Measurements from ENCODE around the gene DALRD3.

DALRD3 gene

DNA sequence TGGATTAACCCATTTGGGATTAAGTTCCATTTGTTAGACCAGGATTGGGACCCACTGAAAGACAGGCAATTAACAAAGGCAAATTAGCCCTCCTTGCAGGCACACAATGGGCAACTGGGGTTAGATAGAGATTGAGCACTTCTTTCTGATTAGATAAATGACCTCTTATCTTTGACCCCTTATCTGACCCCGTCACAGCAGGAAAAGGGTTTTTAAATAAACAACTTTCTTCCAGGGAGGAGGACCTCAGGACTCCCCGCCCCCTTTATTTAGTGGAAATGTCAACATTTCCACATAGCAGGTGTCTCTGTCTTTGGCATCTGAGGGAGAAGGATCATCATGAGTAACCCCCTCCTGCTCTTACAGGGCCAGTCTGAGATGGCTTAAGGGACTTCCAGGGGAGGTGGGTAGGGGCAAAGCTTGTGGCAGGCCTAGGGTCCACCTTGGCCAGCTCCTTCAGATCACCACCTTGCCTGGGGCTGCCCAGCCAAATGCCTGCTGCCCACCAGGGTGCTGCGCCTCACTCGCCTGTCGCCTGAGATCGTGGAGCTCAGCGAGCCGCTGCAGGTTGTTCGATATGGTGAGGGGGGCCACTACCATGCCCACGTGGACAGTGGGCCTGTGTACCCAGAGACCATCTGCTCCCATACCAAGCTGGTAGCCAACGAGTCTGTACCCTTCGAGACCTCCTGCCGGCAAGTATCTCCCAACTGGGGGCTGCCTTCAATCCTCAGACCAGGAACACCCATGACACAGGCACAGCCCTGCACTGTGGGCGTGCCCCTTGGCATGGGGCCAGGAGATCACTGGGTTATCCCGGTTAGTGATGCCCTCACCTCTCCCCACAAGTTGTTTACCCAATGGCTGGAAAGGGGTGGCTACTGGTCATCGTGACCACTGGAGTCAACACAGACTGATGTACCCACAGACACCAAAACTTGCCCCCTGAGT, 13.8 kb downstream of the DALRD3 start:
- no peak for DNase-seq

DNA sequence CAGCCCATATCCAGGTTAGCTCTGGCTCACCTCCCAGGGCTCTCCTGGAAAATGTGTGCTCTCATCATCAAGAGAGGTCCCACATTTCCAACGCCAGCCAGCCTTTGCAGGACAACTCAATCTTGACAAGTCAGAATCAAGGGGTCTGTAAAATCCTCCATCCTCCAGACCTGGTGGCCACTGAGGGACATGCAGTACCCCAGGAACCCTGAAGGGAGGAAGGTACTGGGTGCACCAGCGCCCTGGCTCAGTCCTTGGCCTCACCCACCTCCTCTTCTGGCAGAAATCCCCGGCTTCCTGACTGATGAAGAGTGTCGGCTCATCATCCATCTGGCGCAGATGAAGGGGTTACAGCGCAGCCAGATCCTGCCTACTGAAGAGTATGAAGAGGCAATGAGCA, 17.2 kb downstream of the DALRD3 start:
- no peak for DNase-seq

DNA sequence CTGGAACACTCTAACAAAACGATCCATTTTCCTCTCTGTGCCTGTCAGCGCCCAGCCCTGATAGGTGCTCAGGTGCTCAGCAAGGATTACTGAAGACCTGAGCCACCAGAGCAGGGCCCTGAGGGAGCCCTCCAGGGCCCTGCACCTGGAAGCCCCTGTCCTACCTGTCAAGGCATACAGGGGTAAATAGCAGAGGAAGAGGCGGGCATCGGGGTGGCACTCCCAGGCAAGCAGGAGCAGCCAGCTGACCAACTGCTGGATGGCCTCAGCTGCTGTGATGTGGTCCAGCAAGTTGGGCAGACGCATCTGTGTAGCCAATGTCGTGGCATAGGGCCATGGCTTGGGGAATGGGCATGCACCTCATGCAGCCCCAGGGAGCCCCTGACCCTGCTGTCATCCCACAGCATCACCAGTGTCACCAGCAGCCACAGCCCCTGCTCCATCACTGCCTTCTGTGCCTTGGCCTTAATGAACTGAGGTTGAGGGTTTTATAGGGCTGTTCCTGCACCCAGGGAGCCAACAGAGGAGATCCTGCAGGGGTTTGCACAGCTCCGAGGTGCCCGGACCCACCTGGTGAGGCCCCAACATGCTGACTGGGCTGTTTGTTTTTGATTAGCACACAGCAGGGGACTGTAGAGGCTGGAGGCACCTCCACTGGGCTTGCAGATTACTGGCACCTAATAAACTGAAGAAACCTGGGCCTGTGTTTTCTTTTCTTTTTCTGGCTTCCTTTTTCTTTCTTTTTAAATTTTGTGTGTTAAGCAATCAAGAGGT, 19.1 kb downstream of the DALRD3 start:
- no peak for DNase-seq

DNA sequence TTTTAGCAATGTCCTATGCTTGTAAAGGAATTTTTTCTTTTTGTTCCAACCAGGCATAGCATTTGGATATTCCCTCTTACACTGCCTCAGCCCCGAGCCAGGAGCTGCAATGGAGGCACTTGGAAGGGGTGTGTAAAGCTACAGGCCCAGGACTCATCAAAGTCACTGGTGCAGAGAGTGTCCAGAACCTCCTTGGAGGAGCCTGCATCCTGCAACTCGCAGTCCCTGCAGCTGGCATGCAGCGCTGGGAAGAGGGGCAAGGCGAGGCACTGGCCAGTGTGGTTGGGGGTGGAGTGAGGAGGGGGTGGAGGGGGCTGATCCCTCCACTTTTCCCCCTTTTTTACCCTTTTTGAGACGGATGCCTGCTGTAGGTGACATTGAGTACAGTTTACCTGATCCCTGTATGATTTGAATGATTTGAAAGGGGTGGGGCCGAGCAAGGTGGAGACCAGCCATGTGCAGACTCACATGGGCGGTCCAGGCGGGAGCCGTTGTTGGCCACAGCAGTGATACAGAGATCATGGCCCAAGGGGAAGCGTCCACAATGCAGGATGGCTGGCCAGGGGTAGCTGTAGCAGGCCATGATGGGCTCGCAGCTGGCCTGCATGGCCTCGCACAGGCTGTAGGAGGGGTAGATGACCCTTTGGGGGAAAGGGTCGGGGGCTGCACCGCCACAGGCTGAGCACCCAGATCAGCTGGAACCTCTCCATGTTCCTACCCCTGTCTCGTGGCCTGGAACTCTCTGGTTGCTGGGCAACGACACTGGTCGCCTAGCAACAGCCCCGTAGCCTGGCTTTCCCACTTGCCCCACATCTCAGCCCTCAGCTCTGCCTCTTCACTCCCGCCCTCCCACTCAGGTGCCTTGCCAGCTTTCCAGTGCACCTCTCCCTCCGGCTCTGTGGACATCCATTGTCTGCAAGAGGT, 20.4 kb downstream of the DALRD3 start:
- DNase-seq: no peak

DNA sequence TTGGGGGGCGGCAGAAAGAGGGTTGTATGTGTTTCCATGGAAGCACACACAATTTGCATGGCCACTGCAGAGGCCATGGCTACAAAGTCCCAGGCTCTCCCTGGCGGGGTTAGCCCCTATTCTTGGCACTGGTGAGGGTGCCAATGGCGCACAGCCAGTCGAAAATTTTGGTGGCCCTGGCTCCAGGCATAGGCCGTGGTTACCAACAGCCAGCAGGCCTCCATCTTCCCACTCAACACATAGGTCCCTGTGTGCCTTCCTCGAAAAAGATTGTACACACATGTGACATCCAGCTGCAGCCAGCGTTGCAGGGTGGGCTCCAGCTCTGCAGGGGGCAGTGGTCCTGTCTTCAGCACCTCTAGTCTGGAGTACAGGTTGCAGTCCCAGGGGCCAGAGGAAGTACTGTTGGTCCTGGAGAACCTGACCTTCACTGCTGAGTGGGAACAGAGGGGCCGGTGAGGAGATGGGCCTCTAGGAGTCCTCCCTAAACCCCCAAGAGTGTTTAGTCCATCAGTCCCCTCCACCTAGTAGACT, 21.2 kb downstream of the DALRD3 start:
- no peak for DNase-seq

DNA sequence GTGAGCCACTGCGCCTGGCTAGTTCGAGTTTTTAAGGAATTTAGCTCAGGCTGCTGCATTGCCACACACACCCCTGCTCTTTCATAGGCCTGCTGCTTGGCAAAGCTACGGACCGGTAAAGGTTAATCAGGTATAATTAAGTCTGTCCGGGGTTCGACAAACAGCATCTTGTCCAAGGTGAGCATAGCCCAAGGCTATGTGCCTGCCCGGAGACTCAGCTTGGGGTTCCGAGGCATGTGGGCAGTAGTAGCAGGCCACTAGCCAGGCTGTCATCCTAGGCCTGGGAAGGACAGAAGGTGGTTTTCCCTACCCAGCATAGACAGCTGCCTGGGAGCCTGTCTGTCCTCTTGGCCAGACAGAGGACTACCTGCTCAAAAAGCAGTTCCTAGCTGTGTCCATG, 21.7 kb downstream of the DALRD3 start:
- DNase-seq: no peak

DNA sequence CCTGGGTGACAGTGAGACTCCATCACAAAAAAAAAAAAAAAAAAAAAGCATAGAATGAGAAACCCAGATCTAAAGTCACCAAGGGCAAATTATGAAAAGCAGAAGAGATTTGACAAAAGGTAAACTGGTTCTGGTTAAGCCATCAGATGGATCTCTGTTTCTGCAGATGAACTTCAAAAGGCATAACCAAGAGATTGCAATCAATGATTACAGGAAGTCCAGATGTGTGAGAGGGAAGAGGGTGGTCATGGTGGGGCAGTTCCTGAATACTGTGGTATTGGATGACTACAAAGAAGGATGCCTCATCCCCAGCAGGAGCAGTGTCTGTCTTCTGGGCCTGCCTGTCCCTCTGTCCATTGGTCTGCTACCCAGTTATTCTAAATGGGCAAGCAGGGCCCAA, 24.5 kb downstream of the DALRD3 start:
- no peak for DNase-seq

DNA sequence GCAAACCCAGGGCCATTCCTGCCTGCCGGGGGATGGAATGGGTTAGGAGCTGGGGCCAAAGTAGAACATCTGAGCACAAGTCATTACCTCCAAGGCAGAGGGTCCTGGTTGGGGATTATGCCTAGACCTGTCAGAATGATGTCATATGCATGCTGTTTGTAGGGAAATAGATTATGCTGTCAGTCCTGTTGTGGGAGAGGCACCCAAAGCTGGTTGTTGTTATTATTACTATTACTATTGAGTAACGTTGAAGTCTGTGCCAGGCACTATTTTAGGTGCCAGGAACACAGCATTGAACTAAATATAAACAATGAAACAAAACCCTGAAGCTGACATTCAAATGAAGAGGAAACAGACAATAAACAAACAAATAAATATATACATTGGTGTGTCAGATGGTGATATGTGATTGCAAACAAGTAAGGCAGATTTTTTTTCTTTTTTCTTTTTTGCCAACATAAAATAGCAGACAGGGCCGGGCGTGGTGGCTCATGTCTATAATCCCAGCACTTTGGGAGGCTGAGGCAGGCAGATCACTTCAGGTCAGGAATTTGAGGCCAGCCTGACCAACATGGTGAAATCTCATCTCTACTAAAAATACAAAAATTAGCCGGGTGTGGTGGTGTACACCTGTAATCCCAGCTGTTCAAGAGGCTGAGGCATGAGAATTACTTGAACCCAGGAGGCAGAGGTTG, 26.4 kb downstream of the DALRD3 start:
- no peak for DNase-seq

DNA sequence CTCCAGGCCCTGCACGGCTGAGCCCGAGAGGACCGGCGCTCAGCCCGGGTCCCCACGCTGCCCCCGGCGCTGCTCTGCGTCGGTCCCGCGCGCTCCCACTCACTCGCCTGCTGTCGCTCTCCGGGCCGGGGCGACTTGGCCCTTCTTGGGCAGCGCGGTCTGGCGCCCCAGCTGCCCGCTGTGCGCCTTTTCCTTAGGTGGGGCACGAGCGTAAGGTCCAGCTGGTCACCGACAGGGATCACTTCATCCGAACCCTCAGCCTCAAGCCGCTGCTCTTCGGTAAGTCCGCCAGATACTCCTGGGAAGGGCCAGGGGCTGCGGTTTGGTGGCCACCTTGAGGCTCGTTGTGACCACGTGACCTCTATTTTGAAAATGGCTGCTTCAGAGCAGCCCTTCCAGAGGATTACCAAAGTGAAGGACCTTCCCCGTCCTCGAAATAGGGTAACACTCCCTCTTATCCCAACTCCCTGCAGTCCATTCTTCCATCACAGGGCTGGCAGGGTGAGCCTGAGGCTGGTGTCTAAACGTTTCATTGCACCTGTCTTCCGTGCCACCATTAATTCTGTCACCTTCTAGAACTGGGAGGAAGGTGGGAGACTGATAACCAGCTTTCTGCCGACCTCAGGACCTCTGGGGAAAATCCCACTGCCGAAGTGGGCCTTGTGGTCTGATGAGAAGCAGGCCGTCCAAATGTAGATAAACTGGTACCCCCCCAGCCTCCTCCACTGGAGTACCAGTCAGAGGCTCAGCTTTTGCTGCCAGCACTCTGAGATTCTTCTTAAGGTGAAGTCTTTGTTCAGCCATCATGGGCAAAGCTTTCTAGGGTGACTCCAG, 27.5 kb downstream of the DALRD3 start:
- DNase-seq: no peak

DNA sequence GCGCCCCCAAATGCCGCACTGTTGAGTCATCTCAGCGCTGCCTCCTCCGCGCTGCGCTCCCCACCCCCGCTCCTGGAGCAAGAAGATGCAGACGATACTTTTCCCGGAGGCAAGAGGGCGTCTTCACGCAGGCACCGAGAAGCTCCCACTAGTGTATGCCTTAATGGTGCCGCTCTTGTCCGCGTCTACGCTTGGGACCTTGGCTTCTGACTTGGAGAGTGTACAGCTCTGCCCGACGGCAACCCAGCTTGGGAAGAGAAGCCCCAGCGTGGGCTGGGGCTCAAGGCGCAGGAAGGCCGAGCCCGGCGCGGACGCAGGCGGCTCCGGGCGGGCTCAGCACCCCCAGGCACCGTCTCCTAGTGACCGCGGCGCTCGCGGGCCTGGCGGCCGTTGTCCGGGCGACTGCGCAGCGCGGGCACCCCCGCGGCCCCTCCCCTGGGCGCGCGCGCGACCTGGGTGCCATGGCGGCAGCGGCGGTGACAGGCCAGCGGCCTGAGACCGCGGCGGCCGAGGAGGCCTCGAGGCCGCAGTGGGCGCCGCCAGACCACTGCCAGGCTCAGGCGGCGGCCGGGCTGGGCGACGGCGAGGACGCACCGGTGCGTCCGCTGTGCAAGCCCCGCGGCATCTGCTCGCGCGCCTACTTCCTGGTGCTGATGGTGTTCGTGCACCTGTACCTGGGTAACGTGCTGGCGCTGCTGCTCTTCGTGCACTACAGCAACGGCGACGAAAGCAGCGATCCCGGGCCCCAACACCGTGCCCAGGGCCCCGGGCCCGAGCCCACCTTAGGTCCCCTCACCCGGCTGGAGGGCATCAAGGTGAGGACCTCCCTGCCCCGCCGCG, 28.4 kb downstream of the DALRD3 start, which contains the start of gene P4HTM:
Gene P4HTM (plus strand): TSS at position 446 of the 840 bp plus-strand sequence. CDS start 16 bp downstream, at position 462.
- DNase-seq: no peak

DNA sequence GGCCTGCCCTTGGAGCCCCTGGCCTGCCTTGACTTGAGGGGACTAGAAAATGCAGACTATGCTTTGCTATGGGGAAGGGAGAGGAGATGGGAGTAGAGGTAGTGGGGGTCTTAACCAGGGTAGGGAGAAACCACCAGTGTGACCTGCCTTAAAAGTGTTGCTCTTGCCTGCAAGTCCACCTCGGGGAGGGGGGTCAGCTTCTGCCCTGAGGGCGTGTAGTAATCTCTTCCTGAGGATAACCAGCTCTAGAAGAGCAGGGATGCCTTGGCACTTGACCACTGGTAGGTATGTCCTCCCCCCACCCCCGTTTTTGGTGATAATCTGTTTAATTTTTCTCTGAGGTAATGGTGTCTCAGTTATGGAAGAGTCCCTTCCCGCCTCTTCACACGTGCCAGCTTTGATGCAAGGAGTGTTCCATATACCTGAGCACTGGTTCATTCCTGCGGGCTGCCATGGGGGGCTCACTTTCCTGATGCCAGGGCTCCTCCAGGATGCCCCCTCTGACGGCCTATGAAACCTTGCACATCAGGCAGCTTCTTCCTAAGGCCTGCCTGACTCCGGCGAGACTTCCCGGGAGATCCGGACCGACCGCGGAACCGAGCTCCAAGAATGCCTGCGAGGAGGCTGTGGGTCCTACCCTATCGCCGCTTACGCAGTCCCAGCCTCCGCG, 29.1 kb downstream of the DALRD3 start:
- DNase-seq: no peak

DNA sequence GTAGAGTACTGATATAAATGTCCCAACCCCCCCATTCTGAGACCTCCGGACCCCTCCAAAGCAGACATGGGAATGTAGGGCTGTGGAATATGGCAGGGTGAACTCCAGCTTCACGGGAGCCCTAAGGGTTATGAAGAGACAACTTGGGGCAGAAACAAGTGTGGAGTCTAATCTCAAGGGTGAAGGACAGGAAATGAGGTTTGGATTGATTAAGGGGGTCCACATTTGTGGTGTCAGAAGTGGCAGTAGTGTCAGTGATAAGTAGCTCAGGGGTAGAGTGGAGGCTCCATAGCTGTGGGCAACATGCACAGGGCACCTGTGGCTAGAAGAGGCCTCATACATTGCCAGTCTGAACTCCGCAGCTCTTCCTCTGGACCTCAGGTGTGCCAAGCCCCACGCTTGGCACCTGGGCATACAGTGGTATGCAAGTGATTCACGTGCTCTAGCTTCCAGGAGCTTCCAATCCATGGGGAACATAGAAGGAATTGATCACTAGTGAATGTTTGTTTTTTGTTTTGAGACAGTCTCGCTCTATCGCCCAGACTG, 32.5 kb downstream of the DALRD3 start:
- DNase-seq: no peak

DNA sequence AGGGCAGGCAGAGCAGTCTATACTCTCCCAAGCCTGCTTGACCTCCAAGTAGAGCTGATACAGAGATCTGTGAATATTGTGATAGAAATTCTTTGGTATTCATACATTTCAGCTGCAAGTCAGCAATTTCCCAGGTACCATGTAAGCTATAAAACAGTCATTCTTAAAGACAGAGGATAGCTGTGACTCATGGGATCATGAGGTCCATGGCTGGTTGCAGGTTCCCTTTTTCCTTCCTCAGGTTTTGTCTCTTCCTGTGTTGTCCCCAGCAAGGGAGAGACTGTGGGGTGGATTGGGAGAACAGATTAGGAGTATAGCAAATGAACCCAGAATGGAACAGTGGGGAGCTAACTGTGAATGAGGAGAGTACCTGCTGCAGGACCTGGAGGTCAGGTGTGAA, 33.7 kb downstream of the DALRD3 start:
- no peak for DNase-seq

DNA sequence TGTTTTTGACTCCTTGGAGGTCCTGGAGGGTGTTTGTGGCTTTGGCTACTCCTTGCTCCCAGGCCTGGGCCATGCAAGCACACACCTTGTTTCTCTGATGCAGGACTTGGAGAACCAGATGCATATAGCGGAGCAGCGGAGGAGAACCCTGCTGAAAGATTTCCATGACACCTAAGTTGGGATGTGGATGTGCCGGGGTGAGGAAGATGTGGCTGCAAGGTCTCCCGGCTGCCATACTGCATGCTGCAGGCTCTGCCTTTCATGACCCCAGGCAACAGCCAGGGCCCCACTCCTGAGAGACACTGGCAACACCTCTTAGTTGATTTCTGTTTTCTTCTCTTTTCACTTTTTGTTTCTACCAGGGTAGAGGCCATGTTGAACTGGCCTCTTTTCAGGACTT, 35.3 kb downstream of the DALRD3 start:
- no peak for DNase-seq

DNA sequence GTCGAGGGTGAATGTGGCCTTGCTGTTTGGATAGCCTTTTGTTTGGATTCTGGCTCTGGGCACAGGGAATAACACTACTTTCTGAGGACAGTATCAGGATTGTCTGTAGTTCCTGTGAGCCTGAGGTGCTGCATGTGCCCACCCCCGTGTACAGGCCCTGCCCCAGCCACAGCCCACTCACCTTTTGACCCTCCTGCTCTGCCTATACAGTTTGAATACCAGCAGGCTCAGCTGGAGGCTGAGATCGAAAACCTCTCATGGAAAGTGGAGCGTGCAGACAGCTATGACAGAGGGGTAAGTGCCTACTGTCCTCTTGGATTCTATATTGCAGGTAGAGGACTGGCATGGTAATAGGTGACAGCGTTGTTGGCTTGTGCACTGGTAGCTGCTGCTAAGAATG, 35.7 kb downstream of the DALRD3 start:
- DNase-seq: no peak

DNA sequence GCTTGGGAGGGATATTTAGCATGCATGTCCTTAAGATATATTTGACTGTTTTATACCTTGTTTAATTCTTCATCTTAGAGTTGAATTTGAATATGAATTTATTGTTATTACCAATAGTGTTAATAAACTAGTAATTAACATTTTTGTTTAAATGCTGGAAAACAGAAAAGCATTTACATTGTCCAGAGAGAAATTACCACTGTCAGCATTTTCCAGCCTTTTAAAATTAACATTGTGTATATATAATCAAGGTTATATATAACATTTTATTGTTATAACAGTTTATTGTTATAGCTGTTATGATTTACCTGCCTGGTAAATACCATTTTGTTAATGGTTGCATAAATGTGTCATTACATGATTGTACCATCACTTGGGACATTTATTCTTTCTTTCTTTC, 36.4 kb downstream of the DALRD3 start:
- DNase-seq: no peak

DNA sequence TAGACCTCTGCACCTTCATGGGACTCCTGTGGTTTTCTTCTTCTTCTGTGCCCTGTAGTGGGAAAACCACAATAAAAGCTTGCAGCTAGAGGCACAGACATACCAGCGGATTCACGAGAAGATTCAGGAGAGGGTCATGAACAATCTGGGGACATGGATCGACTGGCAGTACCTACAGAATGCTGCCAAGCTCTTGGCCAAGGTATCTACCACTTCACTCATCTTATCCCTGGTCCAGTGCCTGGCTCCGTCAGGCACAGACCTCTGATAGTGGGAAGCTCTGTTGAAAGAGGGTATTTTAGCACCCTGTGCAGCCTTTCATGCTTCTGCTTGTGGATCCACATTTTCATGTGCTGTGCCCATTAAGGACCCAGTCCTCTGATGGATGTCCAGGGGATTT, 38.1 kb downstream of the DALRD3 start:
- no peak for DNase-seq

DNA sequence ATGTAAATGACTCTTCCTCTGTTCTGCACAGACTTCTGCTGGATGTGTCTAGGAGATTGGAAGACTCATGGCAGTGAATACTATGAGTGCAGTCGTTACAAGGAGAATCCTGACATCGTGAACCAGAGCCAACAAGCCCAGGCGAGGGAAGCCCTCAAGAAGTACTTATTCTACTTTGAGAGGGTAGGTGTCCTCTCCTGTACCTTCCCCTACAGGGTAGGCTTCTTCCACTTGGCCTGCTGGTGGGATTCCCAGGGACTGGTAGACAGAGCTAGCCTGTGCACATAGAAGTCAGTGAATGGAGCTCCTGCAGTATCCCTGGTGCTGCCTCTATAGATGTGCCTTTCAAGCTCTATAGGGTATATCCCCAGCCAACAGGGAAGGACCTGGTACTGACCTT, 38.9 kb downstream of the DALRD3 start:
- DNase-seq: no peak
